Vagina (tissue), 2 donors: ENCODE results near the gene GPR85. TPM values are rescaled to one million over a fixed set of nuclear protein-coding genes. Genes with fewer than 3 reads are reported as not detected.
"Not testable (repeated sequence)": the region's sequence is repeated elsewhere in the genome, so short reads cannot be mapped to it uniquely, and the experiment has no call there.

Source experiments
- DNase-seq, 2 donors: peaks; one replicate each; pipeline ENCODE4 v3.0.0-alpha.2; 2017; ENCODE audit errors: extremely low spot score in 2 of 2
- H3K27ac ChIP-seq: fragments of 200-600 bp; sonication (generic); one replicate; pipeline ENCODE4 v1.5.1; 2019
- H3K27me3 ChIP-seq: fragments of 200-600 bp; sonication (generic); one replicate; pipeline ENCODE4 v1.5.1; 2019
- H3K36me3 ChIP-seq, 2 donors: fragments of 200-600 bp; sonication (generic); one replicate each; pipeline ENCODE4 v1.5.1; 2017 to 2019
- H3K4me1 ChIP-seq: fragments of 200-600 bp; sonication (generic); one replicate; pipeline ENCODE4 v1.5.1; 2019
- H3K4me3 ChIP-seq, 2 donors: fragments of 200-600 bp; sonication (generic); 1 replicate in 1 of 2; 2 replicates in 1 of 2; pipeline ENCODE4 v1.5.1; 2016 to 2019
- H3K9me3 ChIP-seq: fragments of 200-600 bp; sonication (generic); one replicate; pipeline ENCODE4 v1.5.1; 2019
- POLR2A ChIP-seq, 2 donors: fragments of 450-650 bp; IDR thresholded peaks; one replicate each; pipeline ENCODE4 v1.6.1; 2017; ENCODE audit warnings: antibody characterized with exemption in 2 of 2, mild to moderate bottlenecking in 2 of 2, moderate library complexity in 2 of 2
- POLR2AphosphoS5 ChIP-seq, 2 donors: sonication (generic); formaldehyde crosslinking; IDR thresholded peaks; one replicate each; pipeline ENCODE4 v1.9.0; 2017; ENCODE audit warnings: antibody characterized with exemption in 2 of 2, mild to moderate bottlenecking in 2 of 2, low read depth in 1 of 2; ENCODE audit not compliant: insufficient read depth in 1 of 2
- intact Hi-C: fragments of 100-400 bp; cut with DNase I; formaldehyde crosslinking; loops from one replicate; pipeline ENCODE4 v1.15.1; 2023
- total RNA-seq: library from RNA; depleted of rRNA; stranded (reverse); fragments of >200 nt; gene quantifications from one replicate; pipeline ENCODE4 v1.2.3, GENCODE V29; 2016
- TF ChIP-seq, protein P1 (sequence below), 3 experiments: fragments of 450-650 bp in 2 of 3; fragments of 200-600 bp in 1 of 3; sonication (generic) in 1 of 3; IDR thresholded peaks; one replicate each; pipeline ENCODE4 v1.5.1; 2017 to 2019; ENCODE audit warnings: antibody characterized with exemption in 3 of 3, mild to moderate bottlenecking in 2 of 3, moderate library complexity in 2 of 3

GPR85 gene
- total RNA-seq, 1 donor from 2014 or later = not detected

GRCh38 chr7:113076703-113077102 lies 9.9 kb downstream of the GPR85 start:
- H3K36me3 ChIP-seq = no peaks in the 10 kb centered on the region
- no peak for TF ChIP-seq POLR2AphosphoS5 (IDR thresholded peaks at IDR 0.05; ENCODE audit: insufficient read depth in 1 of 2, low read depth in 1 of 2)
- TF ChIP-seq, protein P1, sequence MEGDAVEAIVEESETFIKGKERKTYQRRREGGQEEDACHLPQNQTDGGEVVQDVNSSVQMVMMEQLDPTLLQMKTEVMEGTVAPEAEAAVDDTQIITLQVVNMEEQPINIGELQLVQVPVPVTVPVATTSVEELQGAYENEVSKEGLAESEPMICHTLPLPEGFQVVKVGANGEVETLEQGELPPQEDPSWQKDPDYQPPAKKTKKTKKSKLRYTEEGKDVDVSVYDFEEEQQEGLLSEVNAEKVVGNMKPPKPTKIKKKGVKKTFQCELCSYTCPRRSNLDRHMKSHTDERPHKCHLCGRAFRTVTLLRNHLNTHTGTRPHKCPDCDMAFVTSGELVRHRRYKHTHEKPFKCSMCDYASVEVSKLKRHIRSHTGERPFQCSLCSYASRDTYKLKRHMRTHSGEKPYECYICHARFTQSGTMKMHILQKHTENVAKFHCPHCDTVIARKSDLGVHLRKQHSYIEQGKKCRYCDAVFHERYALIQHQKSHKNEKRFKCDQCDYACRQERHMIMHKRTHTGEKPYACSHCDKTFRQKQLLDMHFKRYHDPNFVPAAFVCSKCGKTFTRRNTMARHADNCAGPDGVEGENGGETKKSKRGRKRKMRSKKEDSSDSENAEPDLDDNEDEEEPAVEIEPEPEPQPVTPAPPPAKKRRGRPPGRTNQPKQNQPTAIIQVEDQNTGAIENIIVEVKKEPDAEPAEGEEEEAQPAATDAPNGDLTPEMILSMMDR (IDR thresholded peaks at IDR 0.05) = no peak
- no peak for TF ChIP-seq POLR2A (IDR thresholded peaks at IDR 0.05)
- intact Hi-C loops = no loop called here
- no peak overlapping the region for H3K27ac ChIP-seq
- no peak for DNase-seq
- H3K4me3 ChIP-seq = no peak overlapping the region
- no peaks in the 10 kb centered on the region for H3K9me3 ChIP-seq
- H3K27me3 ChIP-seq = no peaks in the 10 kb centered on the region
- no peaks in the 10 kb centered on the region for H3K4me1 ChIP-seq

GRCh38 chr7:113071465-113071864 lies 15.2 kb downstream of the GPR85 start:
- intact Hi-C loops = no loop called here

DNA sequence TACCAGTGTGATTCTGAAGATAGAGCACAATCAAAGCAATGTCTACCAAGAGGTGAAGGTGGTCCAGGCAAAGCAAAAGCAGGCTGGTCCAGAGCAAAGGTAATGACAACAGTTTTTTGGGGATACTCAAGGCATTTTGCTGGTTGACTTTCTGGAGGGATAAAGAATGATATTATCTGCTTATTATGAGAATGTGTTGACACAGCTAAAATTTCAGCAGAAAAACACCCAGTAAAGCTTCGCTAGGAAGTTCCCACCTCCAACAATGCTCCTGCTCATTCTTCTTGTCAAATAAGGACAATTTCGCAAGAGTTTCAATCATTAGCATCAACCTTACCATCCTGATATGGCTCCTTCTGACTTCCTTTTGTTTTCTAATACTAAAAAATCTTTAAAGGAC lies 24.1 kb downstream of the GPR85 start:
- Histone ChIP-seq H3K36me3 (no peaks in the 10 kb centered on the region), H3K9me3 (no peaks in the 10 kb centered on the region), H3K4me1 (no peaks in the 10 kb centered on the region), H3K27me3 (no peaks in the 10 kb centered on the region), H3K27ac (no peak overlapping the region), H3K4me3 (no peak overlapping the region)
- intact Hi-C loops = no loop called here
- DNase-seq = no peak
- TF ChIP-seq POLR2A (IDR thresholded peaks at IDR 0.05) (no peak), POLR2AphosphoS5 (IDR thresholded peaks at IDR 0.05; ENCODE audit: insufficient read depth in 1 of 2, low read depth in 1 of 2) (no peak)
- TF ChIP-seq, protein P1 (IDR thresholded peaks at IDR 0.05) = no peak

More at GRCh38 chr7:113071465-113071864, 15.2 kb downstream of the GPR85 start:
- Histone ChIP-seq H3K27ac (no peak overlapping the region), H3K27me3 (no peaks in the 10 kb centered on the region), H3K9me3 (no peaks in the 10 kb centered on the region), H3K4me3 (no peak overlapping the region), H3K36me3 (no peaks in the 10 kb centered on the region), H3K4me1 (no peaks in the 10 kb centered on the region)
- no peak for DNase-seq
- TF ChIP-seq POLR2A (IDR thresholded peaks at IDR 0.05) (no peak), POLR2AphosphoS5 (IDR thresholded peaks at IDR 0.05; ENCODE audit: insufficient read depth in 1 of 2, low read depth in 1 of 2) (no peak)
- TF ChIP-seq, protein P1 (IDR thresholded peaks at IDR 0.05) = no peak

- Histone ChIP-seq H3K27ac (no peak overlapping the region), H3K36me3 (no peaks in the 10 kb centered on the region), H3K4me3 (no peak overlapping the region), H3K4me1 (no peaks in the 10 kb centered on the region), H3K9me3 (no peaks in the 10 kb centered on the region), H3K27me3 (no peaks in the 10 kb centered on the region)
- intact Hi-C loops = no loop called here
- DNase-seq = no peak
- TF ChIP-seq POLR2AphosphoS5 (IDR thresholded peaks at IDR 0.05; ENCODE audit: insufficient read depth in 1 of 2, low read depth in 1 of 2) (no peak), POLR2A (IDR thresholded peaks at IDR 0.05) (no peak)
- TF ChIP-seq, protein P1 (IDR thresholded peaks at IDR 0.05) = no peak
These were observed 26.5 kb downstream of the GPR85 start for GRCh38 chr7:113060100-113060499.

DNA sequence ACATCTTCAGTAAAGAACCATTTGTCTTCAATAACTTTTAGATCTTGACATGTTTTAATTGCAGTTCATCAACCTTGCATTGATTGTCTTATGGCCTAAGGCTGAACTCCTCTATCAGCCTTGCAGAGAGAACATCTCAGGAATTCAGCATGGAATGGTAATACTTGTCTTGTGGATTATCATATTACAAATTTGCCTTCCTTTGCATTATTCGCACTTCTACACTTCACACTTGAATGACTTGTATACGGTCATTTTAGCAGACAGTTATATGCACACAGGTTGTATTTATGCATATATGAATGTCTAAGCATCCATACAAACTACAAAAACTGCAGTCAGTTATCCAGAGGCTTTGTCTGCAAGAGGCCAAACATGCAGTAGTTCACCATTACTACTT lies 31.7 kb downstream of the GPR85 start:
- H3K9me3 ChIP-seq = no peaks in the 10 kb centered on the region
- H3K4me1 ChIP-seq = no peaks in the 10 kb centered on the region
- DNase-seq = no peak
- no peaks in the 10 kb centered on the region for H3K36me3 ChIP-seq
- H3K4me3 ChIP-seq = no peak overlapping the region
- intact Hi-C loops = no loop called here
- no peak overlapping the region for H3K27ac ChIP-seq
- no peaks in the 10 kb centered on the region for H3K27me3 ChIP-seq
- TF ChIP-seq, protein P1 (IDR thresholded peaks at IDR 0.05) = no peak
- TF ChIP-seq POLR2AphosphoS5 (IDR thresholded peaks at IDR 0.05; ENCODE audit: insufficient read depth in 1 of 2, low read depth in 1 of 2) = no peak
- TF ChIP-seq POLR2A (IDR thresholded peaks at IDR 0.05) = no peak

GRCh38 chr7:113054272-113054671 lies 32.4 kb downstream of the GPR85 start:
- DNase-seq, H3K27ac ChIP-seq, H3K36me3 ChIP-seq, H3K27me3 ChIP-seq, intact Hi-C loops, H3K9me3 ChIP-seq, H3K4me3 ChIP-seq, H3K4me1 ChIP-seq: not testable (repeated sequence)

GRCh38 chr7:113049221-113049620 lies 37.4 kb downstream of the GPR85 start:
- H3K4me3 ChIP-seq, H3K27me3 ChIP-seq, H3K27ac ChIP-seq, H3K36me3 ChIP-seq, DNase-seq, H3K9me3 ChIP-seq, H3K4me1 ChIP-seq, intact Hi-C loops: not testable (repeated sequence)
